HG03354 (cell line): ENCODE measurements around the gene XRN1.
"Not testable (repeated sequence)": the region's sequence is repeated elsewhere in the genome, so short reads cannot be mapped to it uniquely, and the experiment has no call there.

Experiments
- ATAC-seq: cut with Tn5 transposase; IDR thresholded peaks from one replicate; pipeline ENCODE4 v1.9.1; 2021; ENCODE audit warnings: mild to moderate bottlenecking; ENCODE audit not compliant: unreplicated experiment, poor library complexity, severe bottlenecking

XRN1 gene

DNA sequence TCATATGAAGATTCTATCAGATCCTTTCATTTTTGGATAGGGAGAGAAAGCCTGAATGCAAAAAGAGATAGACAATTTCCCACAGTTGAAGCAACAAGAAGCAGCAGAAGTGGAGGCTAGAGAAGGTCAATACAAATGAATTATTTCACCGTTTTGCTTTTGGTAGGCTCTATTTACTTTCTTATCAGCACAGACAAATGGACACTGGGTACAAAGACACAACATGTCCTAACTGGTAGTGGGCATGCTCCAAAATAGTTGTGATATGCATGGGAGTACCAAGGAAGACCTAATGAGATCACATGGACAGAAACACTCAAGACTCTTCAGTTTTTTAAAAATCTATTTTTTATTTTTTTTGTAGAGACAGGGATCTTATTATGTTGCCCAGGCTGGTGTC, 99.4 kb downstream of the XRN1 start:
- no peak for ATAC-seq

DNA sequence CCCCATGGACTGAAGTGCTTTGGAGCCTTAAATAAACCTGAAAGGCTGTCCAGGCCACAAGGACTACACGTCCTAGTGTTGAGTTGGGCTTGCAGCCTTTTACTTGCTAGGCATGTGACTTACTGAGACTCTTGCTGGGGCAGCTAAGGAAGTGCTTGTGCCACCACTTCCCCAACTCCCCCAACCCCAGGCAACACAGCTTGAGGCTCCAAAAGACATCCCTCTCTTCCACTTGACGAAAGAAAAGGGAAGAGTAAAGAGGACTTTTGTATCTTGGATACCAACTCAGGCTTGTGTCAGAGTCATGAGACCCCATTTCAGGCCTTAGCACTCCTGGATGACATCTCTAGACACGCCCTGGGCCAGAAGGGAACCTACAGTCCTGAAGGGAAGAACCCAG, 109.8 kb downstream of the XRN1 start:
- ATAC-seq, result no peak

DNA sequence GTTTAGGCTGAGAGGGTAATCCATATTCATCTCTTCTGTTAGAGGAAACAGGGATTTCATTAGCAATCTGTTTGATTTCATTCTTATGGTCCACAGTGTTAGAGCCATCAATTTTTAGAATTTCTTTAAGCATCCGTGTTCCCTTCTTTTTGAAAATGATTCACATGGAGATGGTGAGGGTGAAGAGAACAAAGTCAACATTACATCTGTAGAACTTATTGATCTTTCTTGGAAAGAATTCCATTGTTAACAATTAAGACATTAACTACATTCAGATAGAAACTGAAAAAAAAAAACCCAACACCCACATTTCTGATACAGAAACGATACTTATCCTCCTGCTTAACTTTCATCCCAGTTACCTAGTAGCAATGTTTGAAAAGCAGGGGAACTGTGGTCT, 115.4 kb downstream of the XRN1 start:
- no peak for ATAC-seq

DNA sequence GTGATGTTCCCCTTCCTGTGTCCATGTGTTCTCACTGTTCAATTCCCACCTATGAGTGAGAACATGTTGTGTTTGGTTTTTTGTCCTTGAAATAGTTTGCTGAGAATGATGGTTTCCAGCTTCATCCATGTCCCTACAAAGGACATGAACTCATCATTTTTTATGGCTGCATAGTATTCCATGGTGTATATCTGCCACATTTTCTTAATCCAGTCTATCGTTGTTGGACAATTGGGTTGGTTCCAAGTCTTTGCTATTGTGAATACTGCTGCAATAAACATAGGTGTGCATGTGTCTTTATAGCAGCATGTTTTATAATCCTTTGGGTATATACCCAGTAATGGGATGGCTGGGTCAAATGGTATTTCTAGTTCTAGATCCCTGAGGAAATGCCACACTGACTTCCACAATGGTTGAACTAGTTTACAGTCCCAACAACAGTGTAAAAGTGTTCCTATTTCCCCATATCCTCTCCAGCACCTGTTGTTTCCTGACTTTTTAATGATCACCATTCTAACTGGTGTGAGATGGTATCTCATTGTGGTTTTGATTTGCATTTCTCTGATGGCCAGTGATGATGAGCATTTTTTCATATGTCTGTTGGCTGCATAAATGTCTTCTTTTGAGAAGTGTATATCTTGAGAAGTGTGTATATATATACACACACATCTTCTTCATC, 123.4 kb downstream of the XRN1 start:
- ATAC-seq, result not testable (repeated sequence)

DNA sequence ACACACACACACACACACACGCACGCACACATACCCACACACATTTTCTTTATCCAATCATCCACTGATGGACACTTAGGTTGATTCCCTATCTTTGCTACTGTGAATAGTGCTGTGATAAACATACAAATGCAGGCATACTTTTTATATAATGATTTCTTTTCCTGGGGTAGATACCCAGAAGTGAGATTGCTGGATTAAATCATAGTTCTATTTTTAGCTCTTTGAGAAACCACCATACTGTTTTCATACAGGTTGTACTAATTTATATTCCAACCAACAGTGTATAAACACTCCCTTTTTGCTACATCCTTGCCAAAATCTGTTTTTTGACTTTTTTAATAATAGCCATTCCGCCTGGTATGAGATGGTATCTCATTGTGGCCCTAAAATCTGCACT, 127.9 kb downstream of the XRN1 start:
- ATAC-seq, result no peak

DNA sequence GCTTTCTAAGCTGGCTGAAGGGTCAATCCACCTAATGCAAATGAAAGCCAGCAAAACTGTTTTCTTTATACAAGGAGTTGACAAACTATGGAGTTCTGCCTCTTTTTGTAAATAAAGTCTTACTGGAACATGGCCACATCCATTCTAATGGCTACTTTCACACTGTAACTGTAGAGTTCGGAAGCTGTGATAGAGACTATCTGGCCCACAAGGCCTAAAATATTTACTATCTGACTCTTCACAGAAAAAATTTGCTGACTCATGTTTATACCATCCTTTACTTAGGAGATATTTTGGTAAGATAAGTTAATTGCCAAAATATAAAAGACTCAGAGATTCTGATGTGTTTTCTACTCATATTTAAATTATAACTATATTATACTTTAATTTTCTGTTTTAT, 128.7 kb downstream of the XRN1 start:
- ATAC-seq, result no peak

DNA sequence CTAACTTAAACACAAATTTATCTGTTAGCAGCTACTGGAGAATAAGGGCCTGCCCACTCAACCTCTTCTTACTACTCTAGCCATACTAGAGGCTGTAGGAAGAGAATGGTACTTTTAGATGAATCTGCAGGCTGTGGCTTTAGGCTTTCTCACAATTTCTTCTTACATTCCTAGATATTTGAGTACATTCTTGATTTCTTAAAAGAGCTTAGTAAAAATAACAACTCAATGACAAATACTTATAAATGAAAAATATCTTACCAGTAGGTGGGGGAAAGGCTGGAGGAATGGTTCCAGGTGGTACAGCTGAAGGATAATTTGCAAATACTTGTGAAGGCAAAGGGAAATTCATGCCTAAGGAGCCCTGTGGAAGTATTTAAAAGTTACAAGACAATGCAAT, 129.5 kb downstream of the XRN1 start:
- ATAC-seq, result no peak

DNA sequence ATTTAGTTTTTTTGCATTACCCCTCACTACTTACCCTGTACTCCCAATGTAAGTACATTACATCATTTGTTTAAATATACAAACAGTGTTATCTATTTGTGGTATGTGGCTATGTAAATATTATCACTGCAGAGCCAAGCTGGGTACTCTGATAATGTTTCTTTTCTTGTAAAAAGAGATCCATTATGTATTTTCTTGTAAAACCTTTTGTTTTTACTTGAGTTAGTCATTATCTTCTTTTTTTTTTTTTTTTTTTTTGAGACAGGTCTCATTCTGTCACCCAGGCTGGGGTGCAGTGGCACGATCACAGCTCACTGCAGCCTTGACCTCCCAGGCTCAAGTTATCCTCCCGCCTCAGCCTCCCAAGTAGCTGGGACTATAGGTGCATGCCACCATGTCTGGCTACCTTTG, 131.9 kb downstream of the XRN1 start:
- not testable (repeated sequence) for ATAC-seq

DNA sequence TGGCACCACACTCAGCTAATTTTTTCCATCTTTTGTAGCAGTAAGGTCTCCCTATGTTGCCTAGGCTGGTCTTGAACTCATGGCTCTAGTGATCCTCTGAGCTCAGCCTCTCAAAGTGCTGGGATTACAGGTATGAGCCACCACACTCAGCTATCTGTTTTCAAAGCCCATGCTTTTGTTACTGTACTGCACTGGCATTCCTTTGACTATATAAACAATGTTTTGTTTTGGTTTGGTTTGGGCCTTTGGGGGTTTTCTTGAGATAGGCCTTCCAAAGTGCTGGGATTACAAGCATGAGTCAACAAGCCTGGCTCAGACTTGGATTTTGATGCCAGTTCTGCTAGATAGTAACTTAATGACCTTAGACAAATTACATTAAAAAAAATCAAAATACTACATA, 132.8 kb downstream of the XRN1 start:
- ATAC-seq, result no peak

DNA sequence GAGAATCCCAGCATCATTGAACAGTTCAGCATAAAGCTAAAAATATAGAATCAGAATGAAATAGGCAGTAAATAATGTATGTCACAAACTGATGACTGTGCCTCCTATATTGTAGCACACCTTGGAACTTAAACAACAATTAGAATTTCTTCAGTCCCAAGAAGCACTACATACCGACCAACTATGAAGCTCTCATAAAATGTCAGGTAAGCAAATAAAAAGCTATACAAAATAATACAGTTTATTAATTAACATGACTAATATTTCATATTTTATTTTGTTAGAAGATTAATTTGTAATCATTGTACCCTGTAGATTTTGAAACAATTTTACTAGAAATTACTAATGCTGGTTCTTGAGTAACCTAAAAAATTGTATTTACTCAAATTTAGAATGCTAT, 137.4 kb downstream of the XRN1 start:
- ATAC-seq, result no peak

DNA sequence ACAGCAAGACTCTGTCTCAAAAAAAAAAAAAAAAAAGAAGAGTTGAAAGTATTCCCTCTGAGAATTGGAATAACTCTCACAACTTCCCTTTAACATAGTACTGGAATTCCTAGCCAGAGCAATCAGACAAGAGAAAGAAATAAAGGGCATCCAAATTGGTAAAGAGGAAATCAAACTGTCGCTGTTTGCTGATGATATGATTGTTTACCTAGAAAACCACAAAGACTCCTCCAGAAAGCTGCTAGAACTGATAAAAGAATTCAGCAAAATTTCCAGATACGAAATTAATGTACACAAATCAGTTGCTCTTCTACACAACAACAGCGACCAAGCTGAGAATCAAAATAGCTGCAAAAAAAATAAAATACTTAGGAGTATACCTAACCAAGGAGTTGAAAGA, 145.0 kb downstream of the XRN1 start:
- not testable (repeated sequence) for ATAC-seq

DNA sequence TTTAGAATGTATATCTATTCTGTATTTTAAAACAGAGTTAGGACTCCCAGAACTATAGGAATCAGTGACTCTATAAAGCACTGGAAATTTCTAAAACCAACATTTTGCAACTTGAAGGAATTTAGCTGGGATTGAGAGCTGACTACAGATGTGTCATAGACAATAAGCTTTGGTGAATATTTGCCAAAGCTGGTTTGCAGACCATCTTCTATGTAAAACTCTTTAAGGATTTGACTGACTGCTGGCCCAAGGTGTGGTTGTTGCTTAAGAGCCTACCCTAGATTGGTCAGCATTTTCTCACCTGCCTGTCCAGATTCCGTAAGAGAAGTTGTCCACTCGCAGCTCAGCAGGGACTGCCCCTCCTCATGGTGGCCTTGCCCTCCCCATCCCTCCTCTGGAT, 149.2 kb downstream of the XRN1 start:
- no peak for ATAC-seq

DNA sequence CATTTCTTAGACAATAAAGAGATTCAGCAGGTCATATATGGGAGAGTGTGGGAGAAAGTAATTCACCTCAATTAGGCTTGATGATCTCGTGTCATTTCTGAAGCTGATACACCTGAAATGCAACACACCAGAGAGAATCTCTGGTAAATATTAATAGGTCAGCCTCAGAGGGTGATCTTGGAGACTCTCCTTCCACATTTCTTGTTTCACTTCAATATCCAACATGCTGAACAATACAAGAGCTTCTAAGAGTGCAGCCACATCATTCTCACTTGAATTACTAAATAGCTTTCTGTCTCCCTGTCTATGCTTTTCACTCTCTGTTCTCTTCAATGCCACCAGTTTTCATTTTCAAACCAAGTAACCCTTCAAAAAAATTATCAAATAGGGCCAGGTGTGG, 151.3 kb downstream of the XRN1 start:
- peak; percentile 55 for ATAC-seq

DNA sequence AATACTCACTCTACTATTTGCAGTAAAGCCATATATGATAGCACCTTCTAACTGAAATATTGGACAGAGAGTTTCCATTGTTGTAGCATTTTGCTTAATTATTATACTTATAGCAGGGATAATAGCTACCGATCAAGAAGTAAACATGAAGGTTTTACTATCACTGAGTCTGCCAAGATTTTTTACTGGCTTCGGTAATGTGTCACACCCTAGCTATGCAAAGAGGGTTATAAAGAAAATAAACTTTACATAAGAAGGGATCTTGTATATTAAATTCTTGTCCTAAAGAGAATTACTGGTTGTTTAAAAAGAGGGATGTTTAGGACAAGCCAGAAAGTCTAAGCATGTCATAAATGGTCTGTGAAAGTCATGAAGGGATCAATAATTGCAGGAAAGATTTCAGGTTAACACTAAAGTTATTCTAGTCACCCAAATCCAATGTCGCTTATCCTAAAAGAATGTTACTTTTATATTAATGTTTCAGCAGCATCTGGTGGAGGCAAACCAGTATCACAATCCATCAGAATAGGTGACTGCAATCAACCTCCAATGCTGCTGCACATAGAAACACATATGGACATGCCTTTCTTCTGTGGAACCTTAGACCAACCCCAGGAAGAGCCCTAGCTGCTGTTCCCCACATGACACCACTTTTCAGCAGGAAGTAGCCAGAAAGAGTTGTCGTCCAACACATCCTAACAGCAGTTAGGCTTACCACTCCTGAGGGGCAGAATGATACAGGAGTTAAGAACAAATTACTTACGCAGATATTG, 159.8 kb downstream of the XRN1 start:
- ATAC-seq, result no peak

DNA sequence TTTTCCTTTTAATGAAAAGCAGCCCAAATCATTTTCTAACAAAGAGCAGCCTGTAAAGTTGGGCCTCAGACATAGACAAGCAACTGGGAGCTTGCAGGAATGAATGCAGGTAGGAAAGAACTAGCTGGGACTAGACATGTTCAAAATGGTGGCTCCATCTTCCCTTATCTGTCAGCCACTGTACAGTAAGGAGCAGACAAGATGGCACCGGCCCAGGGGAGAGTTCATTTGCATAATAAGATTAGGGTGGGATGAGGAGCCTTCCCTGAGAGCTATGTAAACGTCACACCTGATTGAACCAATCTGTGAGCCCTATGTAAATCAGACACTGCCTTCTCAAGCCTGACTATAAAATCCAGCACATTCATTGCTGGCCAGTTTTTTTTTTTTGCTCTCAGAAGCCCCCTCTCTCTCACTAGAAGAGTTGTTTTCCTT, 162.7 kb downstream of the XRN1 start:
- no peak for ATAC-seq

DNA sequence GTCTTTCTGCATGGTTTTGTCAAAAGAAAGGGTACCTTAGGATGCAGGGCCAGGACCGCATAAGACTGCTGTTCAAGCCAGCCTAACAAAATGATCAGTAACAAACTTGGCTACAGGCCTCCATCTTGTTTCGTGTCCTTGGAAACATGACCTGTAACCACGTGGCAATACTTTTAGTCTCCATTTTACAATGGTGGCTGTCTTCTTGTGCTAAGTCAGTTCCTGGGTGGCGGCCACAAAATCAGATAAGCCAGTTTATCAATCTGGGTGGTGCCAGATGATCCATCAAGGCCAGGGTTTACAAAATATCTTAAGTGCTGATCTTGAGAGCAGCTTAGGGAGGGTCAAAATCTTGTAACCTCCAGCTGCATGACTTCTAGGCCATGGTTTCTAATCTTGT, 165.3 kb downstream of the XRN1 start:
- no peak for ATAC-seq

DNA sequence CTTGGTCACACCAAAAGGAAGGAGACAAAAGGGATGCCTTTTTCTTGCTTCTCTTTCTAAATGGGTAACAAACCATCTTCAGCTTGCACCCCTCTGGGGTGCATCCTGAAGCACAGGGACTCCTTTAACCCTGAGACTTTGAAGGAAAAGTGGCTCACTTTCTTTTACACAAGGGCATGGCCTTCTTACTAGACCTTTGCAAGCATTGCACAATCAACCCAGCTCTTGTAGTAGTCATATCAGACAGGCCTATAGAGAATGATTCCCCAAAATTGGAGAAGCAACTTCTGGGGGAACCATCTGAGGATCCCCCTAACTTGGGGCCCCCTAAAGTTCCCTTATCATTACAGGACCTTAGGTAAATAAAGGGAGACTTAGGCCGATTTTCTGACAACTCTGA, 166.4 kb downstream of the XRN1 start:
- ATAC-seq, result no peak

DNA sequence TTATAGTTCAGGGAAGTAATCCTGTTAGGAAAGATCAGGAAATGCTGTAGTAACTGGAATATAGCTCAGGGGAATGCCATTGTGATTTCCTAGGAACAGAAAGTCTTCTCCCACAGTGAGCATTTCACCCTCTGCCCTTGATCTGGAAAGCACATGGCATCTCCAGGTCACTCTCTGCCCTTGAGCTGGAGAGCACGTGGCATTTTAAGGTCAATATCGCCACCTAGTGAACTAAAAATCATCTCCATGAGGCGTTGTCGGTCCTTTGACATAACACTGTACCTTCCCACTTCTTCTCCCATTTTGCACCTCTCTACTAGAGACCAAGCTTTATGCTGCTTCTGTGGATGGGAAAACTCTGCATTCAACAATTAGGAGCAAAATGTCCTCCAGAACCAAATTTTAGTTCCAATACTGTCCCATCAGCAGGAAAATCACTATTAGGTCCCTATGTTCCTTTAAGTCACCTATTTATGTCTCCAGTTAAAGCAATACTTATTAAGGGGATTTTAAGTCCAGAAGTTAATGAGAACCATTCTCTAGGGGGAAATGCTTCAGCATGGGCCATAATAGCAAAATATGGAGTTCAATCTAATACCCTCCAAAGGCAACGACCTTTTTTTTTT, 167.8 kb downstream of the XRN1 start:
- peak; percentile 89 for ATAC-seq

DNA sequence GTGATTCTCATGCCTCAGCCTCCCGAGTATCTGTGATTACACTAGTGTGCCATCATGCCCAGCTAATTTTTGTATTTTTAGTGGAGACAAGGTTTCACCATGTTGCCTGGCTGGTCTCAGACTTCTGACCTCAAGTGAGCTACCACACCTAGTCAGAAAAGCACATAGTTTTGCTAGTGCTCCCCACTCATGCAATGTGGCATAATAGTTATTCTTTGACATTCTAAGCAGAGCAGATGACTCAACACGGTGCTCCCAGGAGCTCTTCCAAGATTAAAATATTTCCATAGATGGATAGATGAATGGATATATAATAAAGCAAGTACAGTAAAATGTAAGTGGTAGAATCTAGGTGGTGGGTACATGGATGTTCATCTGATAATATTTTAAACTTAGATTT, 169.4 kb downstream of the XRN1 start:
- ATAC-seq, result no peak

DNA sequence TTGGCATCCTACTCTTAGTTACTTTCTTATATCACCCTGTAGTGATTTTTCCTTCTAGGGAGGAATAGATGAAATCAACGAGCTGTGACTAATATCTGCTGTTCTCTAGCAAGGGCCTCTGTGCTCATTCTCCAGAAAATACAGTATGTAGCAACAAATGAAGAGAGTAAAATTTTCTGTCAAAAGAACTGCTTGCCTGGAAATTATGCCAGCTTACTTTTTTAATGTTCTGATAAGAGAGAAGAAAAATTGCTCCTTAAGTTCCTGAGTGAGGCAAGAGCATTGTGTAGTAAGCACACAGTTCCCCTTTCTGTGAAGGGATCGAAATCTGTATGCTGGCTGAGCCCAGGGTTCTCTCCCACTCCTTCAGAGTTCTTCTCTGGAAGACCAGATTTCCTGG, 171.1 kb downstream of the XRN1 start:
- ATAC-seq, result no peak

DNA sequence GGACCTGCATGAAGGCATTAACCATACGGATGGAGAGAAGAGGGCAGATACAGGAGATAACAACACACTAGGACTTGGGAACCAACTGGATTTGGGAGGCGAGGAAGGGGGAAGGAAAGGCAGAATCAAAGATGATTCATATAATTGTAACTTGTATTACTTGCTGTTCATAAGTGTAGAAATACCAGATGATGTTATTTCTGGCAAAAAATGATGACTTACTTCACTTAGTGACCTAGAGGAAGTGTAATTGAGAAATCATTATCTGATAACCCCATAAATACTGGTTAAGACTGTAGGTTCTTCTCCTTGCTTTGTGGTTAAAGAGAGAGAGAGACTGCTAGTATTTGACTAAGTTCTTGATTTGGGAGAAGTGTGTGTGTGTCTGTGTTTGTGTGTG, 172.0 kb downstream of the XRN1 start:
- ATAC-seq, result no peak
